H1 (cell line): ENCODE measurements around the gene MRPL45. TPM values are rescaled to one million over a fixed set of nuclear protein-coding genes. Genes with fewer than 3 reads are reported as not detected.
"Not testable (repeated sequence)": the region's sequence is repeated elsewhere in the genome, so short reads cannot be mapped to it uniquely, and the experiment has no call there.

ENCODE experiments used
- CTCF ChIA-PET: fragments of 300-600 bp; sonication (Branson Sonifier 250); formaldehyde crosslinking; loops from one replicate; lab custom pipeline; 2021; ENCODE audit not compliant: partially characterized antibody; lab: Charles Lee
- POLR2A ChIA-PET: fragments of 300-600 bp; sonication (Branson Sonifier 250); formaldehyde crosslinking; loops from one replicate; lab custom pipeline; 2021; ENCODE audit warnings: inconsistent platforms; ENCODE audit not compliant: partially characterized antibody; lab: Charles Lee
- DNase-seq, 2 experiments: peaks; one replicate each; pipeline versions ENCODE4 v3.0.0 to v3.0.0-alpha.2; 2010 to 2022; ENCODE audit warnings: low spot score in 2 of 2, low read depth in 1 of 2, mixed read lengths in 1 of 2
- FAIRE-seq: peaks from 2 replicates; lab custom pipeline; 2011; peaks lifted over from hg19 to GRCh38; lab: Jason Lieb, UNC
- H2AFZ ChIP-seq: 2 replicates; pipeline ENCODE4 v1.8.1; 2012; ENCODE audit warnings: low read length, inconsistent platforms
- H2AK5ac ChIP-seq: 2 replicates; pipeline ENCODE4 v1.6.1; 2013; ENCODE audit warnings: low read depth, low read length
- H2BK120ac ChIP-seq: replicated peaks from 2 replicates; pipeline ENCODE3; 2013; ENCODE audit warnings: low read depth, low read length, inconsistent platforms
- H2BK12ac ChIP-seq: 2 replicates; pipeline ENCODE4 v1.6.1; 2013; ENCODE audit warnings: low read depth, low read length
- H2BK15ac ChIP-seq: 2 replicates; pipeline ENCODE4 v1.6.1; 2013; ENCODE audit warnings: low read length
- H2BK20ac ChIP-seq: 2 replicates; pipeline ENCODE4 v1.6.1; 2013; ENCODE audit warnings: low read length
- H2BK5ac ChIP-seq: 2 replicates; pipeline ENCODE4 v1.6.1; 2013; ENCODE audit warnings: low read depth, low read length
- H3K14ac ChIP-seq: 2 replicates; pipeline ENCODE4 v1.6.1; 2013; ENCODE audit warnings: inconsistent platforms; ENCODE audit not compliant: insufficient read length
- H3K18ac ChIP-seq: 2 replicates; pipeline ENCODE4 v1.6.1; 2013; ENCODE audit warnings: low read length; ENCODE audit errors: extremely low read depth
- H3K23ac ChIP-seq: 2 replicates; pipeline ENCODE4 v1.6.1; 2013; ENCODE audit warnings: inconsistent platforms; ENCODE audit not compliant: insufficient read length
- H3K23me2 ChIP-seq: 2 replicates; pipeline ENCODE4 v1.6.1; 2013; ENCODE audit warnings: low read depth, low read length
- H3K27ac ChIP-seq: 2 replicates; pipeline ENCODE4 v1.6.1; 2011; ENCODE audit warnings: low read depth, low read length, inconsistent platforms
- H3K27me3 ChIP-seq, 4 experiments: replicated peaks in 1 of 4; 1 replicate in 1 of 4; 2 replicates in 3 of 4; pipeline versions ENCODE4 v1.6.1 to v1.8.1; 2011 to 2013; ENCODE audit warnings: low read length in 3 of 4, mild to moderate bottlenecking in 3 of 4, inconsistent platforms in 2 of 4, mixed read lengths in 2 of 4, moderate library complexity in 1 of 4; ENCODE audit not compliant: control insufficient read depth in 3 of 4, insufficient read depth in 3 of 4; ENCODE audit errors: extremely low read depth in 1 of 4
- H3K36me3 ChIP-seq, 4 experiments: 2 replicates each; pipeline versions ENCODE4 v1.6.1 to v1.8.1; 2011 to 2013; ENCODE audit warnings: mild to moderate bottlenecking in 4 of 4, low read length in 3 of 4, moderate library complexity in 2 of 4, control low read depth in 1 of 4, inconsistent platforms in 1 of 4; ENCODE audit not compliant: insufficient read depth in 4 of 4, control insufficient read depth in 2 of 4
- H3K4ac ChIP-seq: replicated peaks from 2 replicates; pipeline ENCODE3; 2013; ENCODE audit warnings: low read length, low read depth, mixed read lengths, inconsistent platforms; ENCODE audit not compliant: insufficient read length
- H3K4me1 ChIP-seq, 4 experiments: replicated peaks in 1 of 4; 1 replicate in 1 of 4; 2 replicates in 3 of 4; pipeline versions ENCODE4 v1.6.1 to v1.8.1; 2011 to 2013; ENCODE audit warnings: low read length in 3 of 4, inconsistent platforms in 2 of 4, mixed read lengths in 1 of 4; ENCODE audit not compliant: insufficient read depth in 4 of 4, control insufficient read depth in 3 of 4
- H3K4me2 ChIP-seq, 2 experiments: 2 replicates each; pipeline versions ENCODE4 v1.6.1 to v1.8.1; 2011 to 2013; ENCODE audit warnings: low read depth in 2 of 2, low read length in 2 of 2, control low read depth in 1 of 2, inconsistent platforms in 1 of 2, mild to moderate bottlenecking in 1 of 2; ENCODE audit not compliant: insufficient read depth in 1 of 2
- H3K4me3 ChIP-seq, 4 experiments: fragments of 200-600, 300-600 bp in 1 of 4; sonication (generic), shearing (Covaris generic), sonication (Bioruptor Twin) in 1 of 4; 2 replicates each; pipeline versions ENCODE4 v1.5.1 to v1.8.1; 2011 to 2016; ENCODE audit warnings: low read length in 4 of 4, low read depth in 3 of 4, control low read depth in 2 of 4, inconsistent platforms in 2 of 4, mild to moderate bottlenecking in 2 of 4, mixed read lengths in 1 of 4, moderate library complexity in 1 of 4; ENCODE audit not compliant: insufficient read depth in 2 of 4; ENCODE audit errors: extremely low read depth in 1 of 4
- H3K56ac ChIP-seq: replicated peaks from 2 replicates; pipeline ENCODE3; 2013; ENCODE audit warnings: low read depth, mild to moderate bottlenecking, mixed read lengths, low read length, inconsistent platforms; ENCODE audit not compliant: insufficient read length
- H3K79me1 ChIP-seq: 2 replicates; pipeline ENCODE4 v1.6.1; 2013; ENCODE audit warnings: low read depth, low read length, control low read depth
- H3K79me2 ChIP-seq, 2 experiments: 2 replicates each; pipeline versions ENCODE4 v1.6.1 to v1.8.1; 2012 to 2013; ENCODE audit warnings: low read length in 2 of 2, mild to moderate bottlenecking in 2 of 2, inconsistent platforms in 1 of 2; ENCODE audit not compliant: insufficient read depth in 2 of 2, control insufficient read depth in 1 of 2
- H3K9ac ChIP-seq, 4 experiments: replicated peaks in 1 of 4; 1 replicate in 1 of 4; 2 replicates in 3 of 4; pipeline versions ENCODE4 v1.6.1 to v1.8.1; 2011 to 2013; ENCODE audit warnings: low read depth in 3 of 4, low read length in 3 of 4, control low read depth in 2 of 4, mild to moderate bottlenecking in 2 of 4, moderate library complexity in 2 of 4, inconsistent platforms in 1 of 4; ENCODE audit errors: extremely low read depth in 1 of 4
- H3K9me3 ChIP-seq, 2 experiments: 2 replicates each; pipeline versions ENCODE4 v1.6.1 to v1.8.1; 2012 to 2013; ENCODE audit warnings: mild to moderate bottlenecking in 2 of 2, moderate library complexity in 2 of 2, control low read depth in 1 of 2, inconsistent platforms in 1 of 2, low read depth in 1 of 2, low read length in 1 of 2, mixed read lengths in 1 of 2; ENCODE audit not compliant: insufficient read depth in 2 of 2
- H4K20me1 ChIP-seq, 2 experiments: replicated peaks in 1 of 2; 2 replicates each; pipeline versions ENCODE3 to v1.8.1; 2011 to 2013; ENCODE audit warnings: inconsistent platforms in 2 of 2, low read length in 2 of 2, mild to moderate bottlenecking in 1 of 2; ENCODE audit not compliant: insufficient read depth in 2 of 2, control insufficient read depth in 1 of 2
- H4K5ac ChIP-seq: 2 replicates; pipeline ENCODE4 v1.6.1; 2013; ENCODE audit warnings: low read length, low read depth, mixed read lengths, inconsistent platforms; ENCODE audit not compliant: insufficient read length
- H4K8ac ChIP-seq: 2 replicates; pipeline ENCODE4 v1.8.0; 2013; ENCODE audit warnings: mild to moderate bottlenecking, moderate library complexity, low read length, inconsistent platforms; ENCODE audit not compliant: insufficient read depth; ENCODE audit errors: extremely low read depth
- H4K91ac ChIP-seq: replicated peaks from 2 replicates; pipeline ENCODE3; 2013; ENCODE audit warnings: low read length, mixed read lengths, inconsistent platforms; ENCODE audit not compliant: insufficient read length
- WGBS, 2 experiments: shearing (Covaris generic) in 1 of 2; methylation state at CpG; one replicate each; pipeline versions ENCODE4 v1.1.6 to v1.1.7; 2013 to 2015; ENCODE audit warnings: low lambda C conversion rate in 2 of 2, mixed read lengths in 2 of 2, inconsistent platforms in 1 of 2, low coverage in 1 of 2, missing lambda C conversion rate in 1 of 2; ENCODE audit not compliant: insufficient replicate concordance in 2 of 2, insufficient coverage in 1 of 2, insufficient read length in 1 of 2; ENCODE audit errors: extremely low coverage in 1 of 2, missing lambda C conversion rate in 1 of 2; 5-methylcytosine and 5-hydroxymethylcytosine counted together
- polyA plus RNA-seq, 7 experiments: library from polyadenylated mRNA; depleted of rRNA in 3 of 7; stranded (reverse) in 5 of 7; unstranded in 2 of 7; fragments of >200 nt in 5 of 7; fragments of 200-250 nt in 2 of 7; gene quantifications; 1 replicate in 5 of 7; 2 replicates in 1 of 7; 4 replicates in 1 of 7; pipeline versions ENCODE4 v1.2.1 to v1.2.3, GENCODE V29; 2011 to 2013; ENCODE audit warnings: missing spikeins in 2 of 7, mixed read lengths in 2 of 7
- total RNA-seq: library from RNA; stranded (reverse); fragmentation: NEBNext Ultra II Directional; extraction: Animal tissue kit (Norgen Biotek cat#: 25700); gene quantifications from 2 replicates; pipeline ENCODE4 v1.2.1, GENCODE V29; 2021

MRPL45 gene
- total and polyA plus RNA-seq, 2 of the 8 experiments (the other 6 are each of a cell fraction or from before 2014, with no cell fraction given) = 65.6 to 71.7 TPM

GRCh38 chr17:38257013-38257621 lies 39.9 kb upstream of the MRPL45 start:
- H4K20me1 ChIP-seq, CTCF ChIA-PET, H3K27me3 ChIP-seq, H2AFZ ChIP-seq, H2BK20ac ChIP-seq, FAIRE-seq, POLR2A ChIA-PET, H3K14ac ChIP-seq, H3K56ac ChIP-seq, H2BK12ac ChIP-seq, H4K5ac ChIP-seq, H3K23me2 ChIP-seq, H3K27ac ChIP-seq, H2AK5ac ChIP-seq, H3K4me1 ChIP-seq, H3K9me3 ChIP-seq, H3K23ac ChIP-seq, H3K36me3 ChIP-seq, H2BK120ac ChIP-seq, H3K4ac ChIP-seq, H2BK5ac ChIP-seq, H2BK15ac ChIP-seq, H3K9ac ChIP-seq, H4K91ac ChIP-seq, H4K8ac ChIP-seq, H3K79me1 ChIP-seq, H3K18ac ChIP-seq: not testable (repeated sequence)
- Histone ChIP-seq H3K4me2 (peak overlapping the region in 1 of 2 experiments; percentile 28; a peak in 3 of 4 replicates), H3K4me3 (peak overlapping the region in 2 of 4 experiments; percentile 41 to 58; a peak in 4 of 8 replicates), H3K79me2 (peaks cover 0 to 21% of the 10 kb centered on the region in 2 experiments; a peak in 2 of 4 replicates)
- WGBS, 2 experiments = no CpG with 5 or more reads among the region's 73 CpGs
- DNase-seq = peak; percentile 34 to 83

DNA sequence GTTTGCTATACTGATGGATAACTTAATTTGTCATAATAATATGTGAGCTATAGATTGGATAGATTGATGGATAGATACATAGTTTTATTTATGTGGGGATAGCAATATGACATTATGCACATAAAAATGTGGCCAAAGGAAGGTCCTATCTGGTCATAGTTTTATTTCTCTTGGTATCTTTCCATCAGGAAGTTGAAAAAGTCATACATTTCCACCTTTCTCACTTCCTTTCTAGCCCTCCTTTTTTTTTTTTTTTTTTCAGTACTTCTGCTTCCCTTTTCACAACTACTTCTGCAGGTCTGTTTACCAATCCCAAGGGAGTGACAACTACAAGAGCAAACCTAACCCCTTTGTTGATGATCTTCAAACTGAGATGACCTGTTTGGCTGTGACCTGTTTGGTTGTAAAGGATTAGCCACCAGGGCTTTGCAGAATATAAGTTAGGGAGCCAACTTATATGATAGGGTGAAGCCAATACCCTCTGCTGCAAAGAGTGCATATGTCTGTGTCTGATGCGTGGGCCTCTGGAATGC lies 30.9 kb upstream of the MRPL45 start:
- H2BK120ac ChIP-seq, H3K18ac ChIP-seq, H2AK5ac ChIP-seq, H4K20me1 ChIP-seq, H3K23ac ChIP-seq, H3K4me2 ChIP-seq, CTCF ChIA-PET, H2BK5ac ChIP-seq, H4K5ac ChIP-seq, H3K14ac ChIP-seq, H3K79me2 ChIP-seq, H3K4ac ChIP-seq, H2AFZ ChIP-seq, FAIRE-seq, H3K36me3 ChIP-seq, POLR2A ChIA-PET, H2BK12ac ChIP-seq, H2BK15ac ChIP-seq, H4K8ac ChIP-seq, H3K56ac ChIP-seq, H3K9me3 ChIP-seq, H2BK20ac ChIP-seq, H3K23me2 ChIP-seq, H3K27ac ChIP-seq, H3K4me3 ChIP-seq, H4K91ac ChIP-seq, DNase-seq, H3K27me3 ChIP-seq, H3K9ac ChIP-seq, H3K79me1 ChIP-seq, H3K4me1 ChIP-seq: not testable (repeated sequence)
- WGBS, 2 experiments = 85% methylated on average over 1 of the region's 1 CpG; no CpG with 5 or more reads in 1 of the 2 experiments
